IMR-90 (cell line): ENCODE data around the gene CARF. TPM values are rescaled to one million over a fixed set of nuclear protein-coding genes. Genes with fewer than 3 reads are reported as not detected.

ENCODE experiments used
- ATAC-seq: fragments of 200-7000 bp; cut with Tn5 transposase; 2 replicates; pipeline ENCODE4 v1.9.1; 2020; ENCODE audit warnings: low read depth, mild to moderate bottlenecking, moderate library complexity
- BruUV-seq: library from RNA; stranded (reverse); fragments of 400-500 nt; replicated peaks from 2 replicates; lab custom pipeline; 2021; lab: Mats Ljungman, UMichigan
- CTCF ChIA-PET: fragments of 300-600 bp; formaldehyde crosslinking; extraction: SDS; loops from one replicate; lab custom pipeline; 2021; ENCODE audit warnings: antibody characterized with exemption; lab: Yijun Ruan, JAX
- POLR2A ChIA-PET: fragments of 300-600 bp; sonication (Branson Sonifier 250); formaldehyde crosslinking; loops from one replicate; lab custom pipeline; 2022; ENCODE audit warnings: antibody characterized with exemption; ENCODE audit not compliant: unreplicated experiment; lab: Charles Lee
- DNase-seq: peaks from one replicate; pipeline ENCODE4 v3.0.0; 2013
- H2AFZ ChIP-seq: replicated peaks from 2 replicates; pipeline ENCODE3; 2013; ENCODE audit warnings: low read length, mild to moderate bottlenecking; ENCODE audit not compliant: poor library complexity
- H2AK5ac ChIP-seq: 2 replicates; pipeline ENCODE4 v1.6.1; 2013; ENCODE audit warnings: low read depth, low read length, inconsistent platforms
- H2AK9ac ChIP-seq: replicated peaks from 2 replicates; pipeline ENCODE3; 2013; ENCODE audit warnings: mild to moderate bottlenecking, low read depth, low read length, moderate library complexity; ENCODE audit not compliant: poor library complexity
- H2BK120ac ChIP-seq: 2 replicates; pipeline ENCODE4 v1.6.1; 2013; ENCODE audit warnings: low read depth, low read length, inconsistent platforms
- H2BK15ac ChIP-seq: 3 replicates; pipeline ENCODE4 v1.6.1; 2013; ENCODE audit warnings: low read depth, low read length, inconsistent platforms
- H2BK20ac ChIP-seq: 2 replicates; pipeline ENCODE4 v1.6.1; 2013; ENCODE audit warnings: low read depth, mild to moderate bottlenecking, inconsistent platforms, low read length, moderate library complexity
- H2BK5ac ChIP-seq: 2 replicates; pipeline ENCODE4 v1.6.1; 2013; ENCODE audit warnings: mild to moderate bottlenecking, low read depth, low read length, inconsistent platforms; ENCODE audit not compliant: poor library complexity, severe bottlenecking
- H3K14ac ChIP-seq: replicated peaks from 2 replicates; pipeline ENCODE4 v1.6.1; 2013; ENCODE audit warnings: low read depth, low read length, inconsistent platforms
- H3K18ac ChIP-seq: 2 replicates; pipeline ENCODE4 v1.6.1; 2013; ENCODE audit warnings: low read depth, low read length, control low read depth
- H3K23ac ChIP-seq: 2 replicates; pipeline ENCODE4 v1.6.1; 2013; ENCODE audit warnings: low read depth, low read length, inconsistent platforms
- H3K27ac ChIP-seq: 2 replicates; pipeline ENCODE4 v1.5.1; 2013; ENCODE audit warnings: mild to moderate bottlenecking, control low read depth, low read length; ENCODE audit not compliant: insufficient read depth
- H3K27me3 ChIP-seq: 2 replicates; pipeline ENCODE4 v1.6.1; 2013; ENCODE audit warnings: low read length; ENCODE audit not compliant: control insufficient read depth, insufficient read depth
- H3K36me3 ChIP-seq: 2 replicates; pipeline ENCODE4 v1.6.1; 2013; ENCODE audit warnings: low read length, mixed read lengths; ENCODE audit not compliant: control insufficient read depth, insufficient read depth
- H3K4ac ChIP-seq: 2 replicates; pipeline ENCODE4 v1.6.1; 2013; ENCODE audit warnings: low read depth, low read length, inconsistent platforms
- H3K4me1 ChIP-seq: 2 replicates; pipeline ENCODE4 v1.6.1; 2013; ENCODE audit warnings: low read length, mixed read lengths; ENCODE audit not compliant: control insufficient read depth, insufficient read depth
- H3K4me2 ChIP-seq: 2 replicates; pipeline ENCODE4 v1.6.1; 2013; ENCODE audit warnings: low read depth, mild to moderate bottlenecking, control low read depth, low read length, moderate library complexity
- H3K4me3 ChIP-seq: 2 replicates; pipeline ENCODE4 v1.5.1; 2013; ENCODE audit warnings: low read depth, mild to moderate bottlenecking, control low read depth, low read length, moderate library complexity; ENCODE audit not compliant: insufficient read depth
- H3K56ac ChIP-seq: 2 replicates; pipeline ENCODE4 v1.6.1; 2013; ENCODE audit warnings: low read length, inconsistent platforms; ENCODE audit not compliant: insufficient read depth; ENCODE audit errors: extremely low read depth
- H3K79me1 ChIP-seq, 2 experiments: 2 replicates each; pipeline ENCODE4 v1.6.1; 2013; ENCODE audit warnings: low read length in 2 of 2, inconsistent platforms in 1 of 2, low read depth in 1 of 2
- H3K9ac ChIP-seq: 2 replicates; pipeline ENCODE4 v1.6.1; 2013; ENCODE audit warnings: low read depth, low read length, control low read depth
- H3K9me1 ChIP-seq: 2 replicates; pipeline ENCODE4 v1.6.1; 2013; ENCODE audit warnings: low read length, inconsistent platforms; ENCODE audit not compliant: insufficient read depth
- H3K9me3 ChIP-seq: 2 replicates; pipeline ENCODE4 v1.6.1; 2013; ENCODE audit warnings: low read length; ENCODE audit not compliant: control insufficient read depth, insufficient read depth
- H4K20me1 ChIP-seq: 2 replicates; pipeline ENCODE4 v1.6.1; 2013; ENCODE audit warnings: low read length, inconsistent platforms; ENCODE audit not compliant: insufficient read depth
- H4K5ac ChIP-seq: 2 replicates; pipeline ENCODE4 v1.6.1; 2013; ENCODE audit warnings: mild to moderate bottlenecking, low read depth, low read length, control low read depth
- H4K8ac ChIP-seq, 2 experiments: 2 replicates each; pipeline ENCODE4 v1.6.1; 2013; ENCODE audit warnings: low read depth in 2 of 2, low read length in 2 of 2, control low read depth in 1 of 2, inconsistent platforms in 1 of 2
- H4K91ac ChIP-seq: 2 replicates; pipeline ENCODE4 v1.6.1; 2013; ENCODE audit warnings: low read depth, low read length, inconsistent platforms; ENCODE audit not compliant: insufficient read depth
- BHLHE40 ChIP-seq: fragments of 150-350 bp; IDR thresholded peaks from 2 replicates; pipeline ENCODE4 v1.6.1; 2016; ENCODE audit warnings: mild to moderate bottlenecking, low read depth, low read length
- CEBPB ChIP-seq: IDR thresholded peaks from 2 replicates; pipeline ENCODE4 v1.6.1; 2012; ENCODE audit warnings: low read depth, low read length, improper control_type of control experiment
- CHD1 ChIP-seq: IDR thresholded peaks from 2 replicates; pipeline ENCODE4 v1.6.1; 2012; ENCODE audit warnings: low read depth, low read length, improper control_type of control experiment
- CTCF ChIP-seq: conservative IDR thresholded peaks from 2 replicates; pipeline ENCODE4 v1.5.1; 2012; ENCODE audit warnings: mild to moderate bottlenecking, low read depth, low read length, improper control_type of control experiment
- ELK1 ChIP-seq: fragments of 150-350 bp; IDR thresholded peaks from 2 replicates; pipeline ENCODE4 v1.6.1; 2016; ENCODE audit warnings: low read depth, mild to moderate bottlenecking, low read length, moderate library complexity, borderline replicate concordance
- FOS ChIP-seq: fragments of 150-350 bp; IDR thresholded peaks from 2 replicates; pipeline ENCODE4 v1.6.1; 2016; ENCODE audit warnings: low read depth, low read length
- MAFK ChIP-seq: IDR thresholded peaks from 2 replicates; pipeline ENCODE4 v1.6.1; 2012; ENCODE audit warnings: low read depth, low read length, improper control_type of control experiment
- MAZ ChIP-seq: IDR thresholded peaks from 2 replicates; pipeline ENCODE4 v1.6.1; 2012; ENCODE audit warnings: low read depth, mild to moderate bottlenecking, low read length, improper control_type of control experiment, moderate library complexity, borderline replicate concordance
- MXI1 ChIP-seq: IDR thresholded peaks from 2 replicates; pipeline ENCODE4 v1.6.1; 2012; ENCODE audit warnings: low read depth, mild to moderate bottlenecking, low read length, moderate library complexity, borderline replicate concordance
- NFE2L2 ChIP-seq: fragments of 150-350 bp; IDR thresholded peaks from 2 replicates; pipeline ENCODE4 v1.6.1; 2016; ENCODE audit warnings: low read depth, mild to moderate bottlenecking, low read length
- POLR2A ChIP-seq: IDR thresholded peaks from 2 replicates; pipeline ENCODE4 v1.6.1; 2012; ENCODE audit warnings: mild to moderate bottlenecking, low read depth, low read length
- RAD21 ChIP-seq: IDR thresholded peaks from 2 replicates; pipeline ENCODE4 v1.6.1; 2012; ENCODE audit warnings: low read length, improper control_type of control experiment
- RCOR1 ChIP-seq: IDR thresholded peaks from 2 replicates; pipeline ENCODE4 v1.6.1; 2012; ENCODE audit warnings: mild to moderate bottlenecking, low read length, improper control_type of control experiment; ENCODE audit not compliant: insufficient replicate concordance
- RFX5 ChIP-seq: IDR thresholded peaks from 2 replicates; pipeline ENCODE4 v1.8.0; 2012; ENCODE audit warnings: low read depth, mild to moderate bottlenecking, low read length, moderate library complexity
- SMC3 ChIP-seq: fragments of 150-350 bp; IDR thresholded peaks from 2 replicates; pipeline ENCODE4 v1.6.1; 2016; ENCODE audit warnings: low read depth, mild to moderate bottlenecking, antibody characterized with exemption, low read length, moderate library complexity
- USF2 ChIP-seq: fragments of 150-350 bp; IDR thresholded peaks from 2 replicates; pipeline ENCODE4 v1.6.1; 2017; ENCODE audit warnings: mild to moderate bottlenecking, antibody characterized with exemption, low read length, low read depth
- WGBS, 2 experiments: methylation state at CpG; one replicate each; pipeline versions ENCODE4 v1.1.5 to v1.1.7; 2013; ENCODE audit warnings: missing lambda C conversion rate in 2 of 2; ENCODE audit not compliant: insufficient read length in 1 of 2; ENCODE audit errors: extremely low coverage in 2 of 2; 5-methylcytosine and 5-hydroxymethylcytosine counted together
- dilution Hi-C: fragments of 300-500 bp; cut with HindIII; formaldehyde crosslinking; loops from one replicate; pipeline ENCODE4 v1.14.3; 2018; ENCODE audit warnings: low sequenced_read_pairs; ENCODE audit not compliant: unreplicated experiment
- in situ Hi-C: fragments of 300-500 bp; cut with MboI; formaldehyde crosslinking; loops from 3 replicates; pipeline ENCODE4 v1.14.3; 2019; ENCODE audit warnings: low sequenced_read_pairs, inconsistent platforms, mixed read lengths
- intact Hi-C: fragments of 100-400 bp; cut with micrococcal nuclease; formaldehyde crosslinking; loops from 2 replicates; pipeline ENCODE4 v1.10.0; 2022
- polyA plus RNA-seq, 3 experiments: library from polyadenylated mRNA; depleted of rRNA; stranded (reverse); fragments of >200 nt; gene quantifications; 2 replicates each; pipeline ENCODE4 v1.2.3, GENCODE V29; 2012; ENCODE audit warnings: low replicate concordance in 1 of 3
- total RNA-seq: library from RNA; depleted of rRNA; stranded (reverse); fragments of >200 nt; gene quantifications from 2 replicates; pipeline ENCODE4 v1.2.3, GENCODE V29; 2012

The CARF gene
- total and polyA plus RNA-seq, 2 of the 4 experiments (the other 2 are of a cell fraction), result 2.4 to 5.6 TPM

- no peaks in the 10 kb centered on the region for H4K20me1 ChIP-seq
- TF ChIP-seq USF2 (no peak), CEBPB (no peak), RCOR1 (no peak), CTCF (no peak), MAZ (no peak), SMC3 (no peak), BHLHE40 (no peak), FOS (no peak), RAD21 (no peak), POLR2A (no peak), RFX5 (no peak), NFE2L2 (no peak), MXI1 (no peak), MAFK (no peak), CHD1 (no peak), ELK1 (no peak)
- no peak overlapping the region for H4K91ac ChIP-seq
- no peak overlapping the region for H4K5ac ChIP-seq
- no peak overlapping the region for H3K9ac ChIP-seq
- no peaks in the 10 kb centered on the region for H3K9me3 ChIP-seq
- H3K4ac ChIP-seq, result no peak overlapping the region
- H3K56ac ChIP-seq, result no peak overlapping the region
- 0 out of 2 replicates have a peak overlapping the region, but pooled peaks have one; percentile 4 for H2BK120ac ChIP-seq
- no peak overlapping the region for H3K4me2 ChIP-seq
- H2BK15ac ChIP-seq, result no peak overlapping the region
- H2BK20ac ChIP-seq, result no peak overlapping the region
- ChIA-PET CTCF (no interaction called here), POLR2A (no interaction called here)
- BruUV-seq, result no TSS peak
- intact Hi-C loops, result no loop called here
- H3K79me1 ChIP-seq, result no peaks in the 10 kb centered on the region
- dilution Hi-C loops, result no loop called here
- no peak overlapping the region for H2AK9ac ChIP-seq
- H4K8ac ChIP-seq, result no peak overlapping the region; a peak in 1 of 4 replicates
- H3K36me3 ChIP-seq, result 0 out of 2 replicates have a peak, but pooled peaks cover 1% of the 10 kb centered on the region
- DNase-seq, result peak; percentile 83
- in situ Hi-C loops, result no loop called here
- no peak overlapping the region for H3K14ac ChIP-seq
- WGBS, 2 experiments, result no CpG with 5 or more reads among the region's 4 CpGs
- no peak overlapping the region for H2BK5ac ChIP-seq
- H3K9me1 ChIP-seq, result no peaks in the 10 kb centered on the region
- H3K27me3 ChIP-seq, result no peaks in the 10 kb centered on the region
- H3K23ac ChIP-seq, result no peak overlapping the region
- peak; percentile 56 for ATAC-seq
- no peak overlapping the region for H3K18ac ChIP-seq
- no peak overlapping the region for H3K27ac ChIP-seq
- no peak overlapping the region for H2AK5ac ChIP-seq
- H3K4me1 ChIP-seq, result no peaks in the 10 kb centered on the region; the same call in 1 of the 2 replicates
- H3K4me3 ChIP-seq, result no peak overlapping the region
- no peak overlapping the region for H2AFZ ChIP-seq
Observed at GRCh38 chr2:202941771-202942170, 29.7 kb downstream of the CARF start.
